Activated CD8-positive, alpha-beta memory T cell treated with anti-CD3 and anti-CD28 coated beads for 24 hours (primary cell): ENCODE data around the gene COX19.
"Not testable (repeated sequence)": the region's sequence is repeated elsewhere in the genome, so short reads cannot be mapped to it uniquely, and the experiment has no call there.

Source experiments
- DNase-seq: peaks from one replicate; pipeline ENCODE4 v3.0.0-alpha.2; 2020

COX19 gene

GRCh38 chr7:939843-940242, 35.5 kb downstream of the COX19 start:
- DNase-seq, result no peak

GRCh38 chr7:938546-939185, 36.7 kb downstream of the COX19 start:
- no peak for DNase-seq

GRCh38 chr7:937856-938484, 37.4 kb downstream of the COX19 start:
- no peak for DNase-seq

GRCh38 chr7:936386-937054, 38.8 kb downstream of the COX19 start:
- DNase-seq, result peak; percentile 81

- no peak for DNase-seq
Measured at GRCh38 chr7:935874-936385, 39.4 kb downstream of the COX19 start.

- no peak for DNase-seq
Measured at GRCh38 chr7:935164-935873, 40.0 kb downstream of the COX19 start.

- DNase-seq, result no peak
Measured at GRCh38 chr7:934469-935163, 40.7 kb downstream of the COX19 start.

GRCh38 chr7:932651-932975, 42.7 kb downstream of the COX19 start:
- DNase-seq, result no peak

GRCh38 chr7:931871-932650, 43.3 kb downstream of the COX19 start:
- DNase-seq, result no peak

GRCh38 chr7:930975-931758, 44.2 kb downstream of the COX19 start:
- no peak for DNase-seq

GRCh38 chr7:929311-929711, 46.0 kb downstream of the COX19 start:
- peak; percentile 60 for DNase-seq

- no peak for DNase-seq
Measured at GRCh38 chr7:927031-927671, 48.2 kb downstream of the COX19 start.

GRCh38 chr7:926061-927030, 49.0 kb downstream of the COX19 start:
- no peak for DNase-seq

GRCh38 chr7:925601-926000, 49.7 kb downstream of the COX19 start:
- DNase-seq, result peak; percentile 93

- peak; percentile 92 for DNase-seq
Measured at GRCh38 chr7:924541-925231, 50.7 kb downstream of the COX19 start.

GRCh38 chr7:924042-924441, 51.3 kb downstream of the COX19 start:
- not testable (repeated sequence) for DNase-seq

- peak; percentile 95 for DNase-seq
Measured at GRCh38 chr7:923108-924041, 52.0 kb downstream of the COX19 start.
